Fibroblast of lung (primary cell): ENCODE measurements around the gene TTLL7. TPM values are rescaled to one million over a fixed set of nuclear protein-coding genes. Genes with fewer than 3 reads are reported as not detected.

ENCODE experiments used
- DNase-seq, 2 donors: peaks; one replicate each; pipeline versions ENCODE4 v3.0.0 to v3.0.0-alpha.2; 2010; ENCODE audit warnings: low read depth in 2 of 2
- H2AFZ ChIP-seq: 2 replicates; pipeline ENCODE4 v1.5.1; 2012; ENCODE audit warnings: low read length, control low read depth, inconsistent platforms
- H3K27ac ChIP-seq: 2 replicates; pipeline ENCODE4 v1.5.1; 2011; ENCODE audit warnings: low read length, control low read depth; ENCODE audit not compliant: insufficient read depth
- H3K27me3 ChIP-seq: 2 replicates; pipeline ENCODE4 v1.5.1; 2011; ENCODE audit warnings: mild to moderate bottlenecking, low read length; ENCODE audit not compliant: control insufficient read depth, insufficient read depth
- H3K36me3 ChIP-seq: 2 replicates; pipeline ENCODE4 v1.5.1; 2011; ENCODE audit warnings: low read length; ENCODE audit not compliant: control insufficient read depth, insufficient read depth
- H3K4me1 ChIP-seq: 2 replicates; pipeline ENCODE4 v1.5.1; 2011; ENCODE audit warnings: low read length; ENCODE audit not compliant: control insufficient read depth, insufficient read depth; ENCODE audit errors: extremely low read depth
- H3K4me2 ChIP-seq: 2 replicates; pipeline ENCODE4 v1.5.1; 2011; ENCODE audit warnings: low read length, control low read depth; ENCODE audit not compliant: insufficient read depth; ENCODE audit errors: extremely low read depth
- H3K4me3 ChIP-seq, 4 experiments: fragments of 200-600 bp in 1 of 4; sonication (generic) in 1 of 4; replicated peaks in 1 of 4; 2 replicates each; pipeline ENCODE4 v1.5.1; 2011 to 2016; ENCODE audit warnings: low read length in 4 of 4, low read depth in 3 of 4, mild to moderate bottlenecking in 3 of 4, control low read depth in 2 of 4, inconsistent platforms in 1 of 4, mixed read lengths in 1 of 4; ENCODE audit not compliant: insufficient read depth in 1 of 4; ENCODE audit errors: control extremely low read depth in 1 of 4
- H3K79me2 ChIP-seq: 2 replicates; pipeline ENCODE4 v1.5.1; 2012; ENCODE audit warnings: mild to moderate bottlenecking, low read length, inconsistent platforms; ENCODE audit not compliant: control insufficient read depth, insufficient read depth
- H3K9ac ChIP-seq: 2 replicates; pipeline ENCODE4 v1.5.1; 2011; ENCODE audit warnings: mild to moderate bottlenecking, low read length, control low read depth; ENCODE audit not compliant: insufficient read depth
- H3K9me3 ChIP-seq: 2 replicates; pipeline ENCODE4 v1.5.1; 2012; ENCODE audit warnings: low read depth, low read length; ENCODE audit not compliant: control insufficient read depth, insufficient read depth
- H4K20me1 ChIP-seq: 2 replicates; pipeline ENCODE4 v1.5.1; 2011; ENCODE audit warnings: low read length; ENCODE audit not compliant: control insufficient read depth, insufficient read depth; ENCODE audit errors: extremely low read depth
- EZH2 ChIP-seq: IDR thresholded peaks from 2 replicates; pipeline ENCODE4 v1.5.1; 2012; ENCODE audit warnings: low read length, control low read depth, mild to moderate bottlenecking; ENCODE audit errors: missing control alignments
- polyA plus RNA-seq, 2 donors: library from polyadenylated mRNA; depleted of rRNA in 1 of 2; stranded (reverse) in 1 of 2; unstranded in 1 of 2; fragments of >200 nt; gene quantifications; 2 replicates each; pipeline ENCODE4 v1.2.1, GENCODE V29; 2011 to 2012; ENCODE audit warnings: missing spikeins in 1 of 2
- total RNA-seq: library from RNA; depleted of rRNA; stranded (reverse); fragments of >200 nt; gene quantifications from 2 replicates; pipeline ENCODE4 v1.2.1, GENCODE V29; 2014
- TF ChIP-seq, protein P1 (sequence below), 2 donors: IDR thresholded peaks in 1 of 2; conservative IDR thresholded peaks in 1 of 2; 1 replicate in 1 of 2; 2 replicates in 1 of 2; pipeline ENCODE4 v1.5.1; 2011 to 2012; ENCODE audit warnings: low read length in 2 of 2, control low read depth in 1 of 2, inconsistent platforms in 1 of 2, low read depth in 1 of 2, mild to moderate bottlenecking in 1 of 2

Gene TTLL7
- total and polyA plus RNA-seq, 2 donors (not counting 1 experiment from before 2014, with no cell fraction given): 14.4 to 19.8 TPM

DNA sequence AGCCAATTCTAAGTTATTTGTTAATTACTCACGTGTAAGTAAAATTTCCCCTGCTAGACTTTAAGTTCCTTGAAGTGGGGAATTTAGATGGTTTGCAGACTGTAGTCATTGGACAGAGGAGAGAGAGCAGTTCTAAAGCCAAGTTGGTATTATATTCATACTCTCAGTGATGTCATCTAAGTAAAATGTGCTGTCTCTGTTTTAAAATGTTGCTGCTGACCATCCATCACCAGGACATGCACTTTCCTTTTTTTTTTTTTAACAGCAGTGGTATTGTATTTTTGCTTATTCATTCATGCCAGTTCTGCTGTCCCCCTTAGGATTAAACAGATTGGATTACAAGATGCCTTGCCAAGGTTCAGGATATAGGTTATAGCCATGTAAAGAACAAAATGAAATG, 2.3 kb downstream of the TTLL7 start:
- H2AFZ ChIP-seq: no peak overlapping the region
- H3K4me2 ChIP-seq: no peak overlapping the region
- peak; percentile 76 to 88 for DNase-seq
- no peaks in the 10 kb centered on the region for H3K27me3 ChIP-seq
- H3K9ac ChIP-seq: no peak overlapping the region
- H3K79me2 ChIP-seq: peaks cover 13% of the 10 kb centered on the region
- H3K9me3 ChIP-seq: no peaks in the 10 kb centered on the region
- H3K4me3 ChIP-seq: no peak overlapping the region
- H3K27ac ChIP-seq: no peak overlapping the region
- TF ChIP-seq, protein P1, sequence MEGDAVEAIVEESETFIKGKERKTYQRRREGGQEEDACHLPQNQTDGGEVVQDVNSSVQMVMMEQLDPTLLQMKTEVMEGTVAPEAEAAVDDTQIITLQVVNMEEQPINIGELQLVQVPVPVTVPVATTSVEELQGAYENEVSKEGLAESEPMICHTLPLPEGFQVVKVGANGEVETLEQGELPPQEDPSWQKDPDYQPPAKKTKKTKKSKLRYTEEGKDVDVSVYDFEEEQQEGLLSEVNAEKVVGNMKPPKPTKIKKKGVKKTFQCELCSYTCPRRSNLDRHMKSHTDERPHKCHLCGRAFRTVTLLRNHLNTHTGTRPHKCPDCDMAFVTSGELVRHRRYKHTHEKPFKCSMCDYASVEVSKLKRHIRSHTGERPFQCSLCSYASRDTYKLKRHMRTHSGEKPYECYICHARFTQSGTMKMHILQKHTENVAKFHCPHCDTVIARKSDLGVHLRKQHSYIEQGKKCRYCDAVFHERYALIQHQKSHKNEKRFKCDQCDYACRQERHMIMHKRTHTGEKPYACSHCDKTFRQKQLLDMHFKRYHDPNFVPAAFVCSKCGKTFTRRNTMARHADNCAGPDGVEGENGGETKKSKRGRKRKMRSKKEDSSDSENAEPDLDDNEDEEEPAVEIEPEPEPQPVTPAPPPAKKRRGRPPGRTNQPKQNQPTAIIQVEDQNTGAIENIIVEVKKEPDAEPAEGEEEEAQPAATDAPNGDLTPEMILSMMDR (conservative IDR thresholded peaks at IDR 0.05 in 1 of 2, IDR thresholded peaks at IDR 0.05 in 1 of 2; ENCODE audit: low read depth in 1 of 2, low read length in 2 of 2): no peak
- TF ChIP-seq EZH2: no peak
- H3K36me3 ChIP-seq: no peaks in the 10 kb centered on the region
- no peaks in the 10 kb centered on the region for H3K4me1 ChIP-seq
- H4K20me1 ChIP-seq: no peaks in the 10 kb centered on the region

DNA sequence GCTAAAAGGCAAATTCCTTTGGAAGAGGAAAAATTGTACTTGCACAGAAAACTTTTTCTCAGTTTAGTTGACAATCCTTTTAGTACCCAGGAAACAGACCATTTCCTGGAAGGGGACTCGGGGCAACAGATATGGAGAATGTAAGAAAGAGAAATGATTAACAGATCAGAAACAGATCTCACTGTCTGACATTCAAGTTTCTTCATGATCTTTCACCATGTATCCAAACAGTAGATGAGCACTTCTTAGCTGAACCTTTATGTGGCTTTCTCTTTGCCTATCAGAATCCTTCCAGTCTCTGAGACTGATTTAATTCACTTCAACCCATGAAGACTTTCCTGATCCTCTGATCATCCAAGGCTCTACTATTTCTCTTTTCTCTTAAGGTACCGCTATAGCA, 2.7 kb downstream of the TTLL7 start:
- peaks cover 13% of the 10 kb centered on the region for H3K79me2 ChIP-seq
- no peaks in the 10 kb centered on the region for H3K9me3 ChIP-seq
- DNase-seq: no peak
- no peaks in the 10 kb centered on the region for H3K36me3 ChIP-seq
- no peak overlapping the region for H3K4me2 ChIP-seq
- no peak overlapping the region for H3K9ac ChIP-seq
- no peaks in the 10 kb centered on the region for H4K20me1 ChIP-seq
- no peaks in the 10 kb centered on the region for H3K27me3 ChIP-seq
- H3K27ac ChIP-seq: no peak overlapping the region
- no peak for TF ChIP-seq EZH2
- TF ChIP-seq, protein P1 (conservative IDR thresholded peaks at IDR 0.05 in 1 of 2, IDR thresholded peaks at IDR 0.05 in 1 of 2; ENCODE audit: low read depth in 1 of 2, low read length in 2 of 2): no peak
- H2AFZ ChIP-seq: no peak overlapping the region
- no peak overlapping the region for H3K4me3 ChIP-seq
- H3K4me1 ChIP-seq: no peaks in the 10 kb centered on the region

DNA sequence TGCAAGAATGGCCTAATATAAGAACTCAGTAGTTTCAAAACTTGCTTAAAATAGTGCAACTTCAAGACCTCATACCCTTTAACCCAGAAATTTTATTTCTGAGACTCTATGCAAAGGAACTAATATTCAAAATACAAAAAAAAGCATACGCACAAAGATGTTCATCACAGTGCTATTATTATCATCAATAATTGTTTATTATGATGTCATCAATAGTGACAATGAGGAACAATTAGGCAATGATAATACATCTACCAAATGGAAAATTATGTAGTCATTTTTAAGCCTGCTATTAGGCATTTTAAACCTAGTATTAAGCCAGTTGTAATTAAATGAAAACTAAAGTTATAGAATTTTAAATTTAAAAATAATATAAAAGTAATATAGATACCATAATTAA, 3.3 kb downstream of the TTLL7 start:
- no peaks in the 10 kb centered on the region for H3K9me3 ChIP-seq

More for the DNA sequence above, 3.3 kb downstream of the TTLL7 start:
- Histone ChIP-seq H2AFZ (no peak overlapping the region), H4K20me1 (no peaks in the 10 kb centered on the region), H3K4me2 (no peak overlapping the region), H3K4me1 (no peaks in the 10 kb centered on the region), H3K27ac (no peak overlapping the region), H3K79me2 (peaks cover 13% of the 10 kb centered on the region), H3K9ac (no peak overlapping the region), H3K4me3 (no peak overlapping the region), H3K27me3 (no peaks in the 10 kb centered on the region), H3K36me3 (no peaks in the 10 kb centered on the region)
- no peak for DNase-seq
- no peak for TF ChIP-seq EZH2
- TF ChIP-seq, protein P1 (conservative IDR thresholded peaks at IDR 0.05 in 1 of 2, IDR thresholded peaks at IDR 0.05 in 1 of 2; ENCODE audit: low read depth in 1 of 2, low read length in 2 of 2): no peak
